Activated T-helper 9 cell treated with anti-CD3 and anti-CD28 coated beads, Interleukin-2, amount 50 U/mL, for 16 hours (primary cell): Measurements from ENCODE around the gene PRR22.
"Not testable (repeated sequence)": the region's sequence is repeated elsewhere in the genome, so short reads cannot be mapped to it uniquely, and the experiment has no call there.

Experiments used
- DNase-seq: peaks from one replicate; pipeline ENCODE4 v3.0.0-alpha.2; 2020; ENCODE audit warnings: low read depth

PRR22 gene

GRCh38 chr19:5790559-5791520, 6.3 kb upstream of the PRR22 start, which contains the start of gene DUS3L:
TSS of gene DUS3L (minus strand) at chr19:5791163. CDS start at chr19:5791141, 22 bp downstream.
- peak; percentile 91 for DNase-seq

DNA sequence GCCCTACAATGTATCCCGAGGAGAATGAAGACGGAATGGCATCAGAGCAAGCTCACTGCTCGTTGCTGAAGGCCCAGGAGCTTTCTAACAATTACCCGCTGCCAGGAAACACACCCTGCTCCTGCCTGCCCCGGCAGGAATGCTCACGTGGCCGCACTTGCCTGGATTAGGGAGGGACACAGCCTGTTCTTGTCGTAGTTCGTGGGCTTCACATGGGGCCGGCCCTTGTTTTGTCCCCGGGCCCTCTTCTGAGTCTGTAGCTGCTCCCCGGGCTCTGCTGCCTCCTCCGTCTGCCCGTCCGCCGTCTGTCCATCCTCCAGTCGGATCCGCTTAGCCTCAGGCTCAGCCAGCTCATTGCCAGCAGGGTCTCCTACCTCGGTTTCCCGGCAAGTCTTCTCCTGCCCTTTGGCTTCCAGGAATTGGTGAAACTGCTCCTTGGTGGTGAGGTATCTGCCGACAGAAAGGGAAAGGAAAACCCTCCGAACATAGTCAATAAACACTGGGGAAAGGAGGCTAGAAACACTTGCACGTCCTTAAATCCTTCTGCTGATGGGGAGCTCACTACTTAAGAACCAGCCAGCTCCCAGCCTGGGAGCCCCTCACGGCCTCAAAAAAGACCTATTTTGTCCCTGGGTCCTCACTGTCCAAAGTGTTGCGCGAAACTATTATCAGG, 5.5 kb upstream of the PRR22 start:
- DNase-seq: no peak

DNA sequence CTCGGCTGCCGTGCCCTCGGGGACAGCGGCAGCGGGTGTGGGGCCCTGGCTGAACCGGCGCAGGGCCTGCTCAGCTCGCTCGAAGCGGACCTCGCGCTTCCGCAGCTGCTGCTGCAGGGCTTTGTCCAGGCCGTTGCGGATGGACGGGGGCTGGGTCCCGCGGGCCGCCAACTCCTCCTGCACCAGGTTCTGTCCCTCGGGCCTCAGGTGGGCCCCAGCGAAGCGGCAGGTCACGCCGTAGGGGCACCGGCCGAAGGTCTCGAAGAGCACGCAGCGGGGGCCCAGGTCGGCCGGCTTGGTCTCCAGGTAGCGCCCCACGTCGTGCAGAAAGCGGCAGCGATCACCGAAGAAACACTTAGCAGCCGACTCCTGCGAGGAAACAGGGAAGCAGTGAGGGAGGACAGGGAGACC, 4.8 kb upstream of the PRR22 start:
- DNase-seq: no peak

- no peak for DNase-seq
Observed at GRCh38 chr19:5788422-5788821, 3.9 kb upstream of the PRR22 start.

DNA sequence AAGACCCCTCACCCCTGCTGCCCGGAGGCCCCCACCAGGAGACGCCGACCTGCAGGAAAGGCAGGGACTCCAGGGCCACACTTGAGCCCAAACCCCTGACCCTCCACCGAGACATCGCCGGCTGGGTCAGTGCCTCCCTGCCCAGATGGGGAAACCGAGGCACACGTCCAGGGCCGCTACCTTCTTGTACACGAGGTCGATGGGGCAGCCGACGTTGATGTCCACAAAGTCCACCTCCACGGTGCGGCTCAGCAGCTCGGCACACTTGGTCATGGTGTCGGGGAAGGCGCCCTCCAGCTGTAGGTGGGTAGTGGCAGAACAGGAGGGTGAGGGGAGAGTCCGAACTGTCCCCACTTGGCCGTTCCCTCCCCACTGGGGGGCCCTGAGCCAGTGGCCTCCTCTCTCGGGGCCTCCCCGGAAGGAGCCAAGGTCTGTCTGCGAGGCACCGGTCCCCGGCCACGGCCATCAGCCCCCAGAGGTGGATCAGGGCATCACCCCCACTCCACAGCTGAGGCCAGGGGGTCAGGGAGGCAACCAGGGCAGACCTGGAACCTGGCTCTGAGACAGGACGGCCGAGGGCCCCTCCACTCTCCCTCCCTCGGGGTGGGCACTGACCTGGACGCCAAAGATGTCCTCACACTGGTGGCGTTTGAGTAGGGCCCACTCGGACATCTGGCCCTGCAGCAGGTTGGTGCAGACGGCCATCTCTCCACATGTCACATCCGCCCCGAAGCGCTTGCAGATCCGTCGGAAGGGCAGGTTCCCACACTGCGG, 3.0 kb upstream of the PRR22 start:
- DNase-seq: no peak

DNA sequence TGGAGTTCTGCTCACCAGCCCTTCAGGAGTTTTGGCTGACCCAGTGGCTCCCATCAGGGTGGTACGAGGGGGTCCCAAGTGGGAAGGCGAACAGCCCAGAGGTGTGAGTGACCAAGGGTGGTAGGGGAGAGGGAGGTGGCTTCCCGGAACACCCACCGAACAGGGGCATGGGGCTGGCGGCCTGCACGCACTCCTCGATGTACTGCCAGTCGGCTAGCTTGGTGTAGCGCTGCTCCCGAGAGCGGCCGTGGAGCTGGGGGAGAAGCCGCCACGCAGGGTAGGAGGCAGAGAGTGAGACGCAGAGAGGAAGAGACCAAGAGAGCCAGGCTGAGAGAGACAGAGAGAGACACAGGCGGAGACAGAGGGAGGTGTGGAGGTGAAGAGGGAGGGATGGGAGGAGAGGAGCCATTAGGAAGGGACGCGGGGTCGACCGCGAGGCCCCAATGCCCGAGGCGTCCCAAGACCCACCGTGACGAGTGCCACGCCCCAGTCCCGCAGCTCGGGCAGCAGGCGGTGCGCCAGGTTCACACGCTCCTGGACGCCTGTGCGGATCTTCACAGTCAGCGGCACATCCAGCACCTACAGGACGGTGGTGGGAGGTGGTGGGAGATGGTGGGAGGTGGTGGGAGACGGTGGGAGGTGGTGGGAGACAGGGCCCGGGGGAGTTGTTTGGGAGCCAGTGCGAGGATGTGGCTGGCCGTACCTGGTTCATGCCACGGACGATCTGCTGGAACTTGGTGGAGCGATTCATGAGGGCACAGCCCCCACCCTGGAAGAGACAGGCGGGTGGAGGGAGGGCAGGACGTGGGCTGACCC, 2.3 kb upstream of the PRR22 start:
- no peak for DNase-seq

DNA sequence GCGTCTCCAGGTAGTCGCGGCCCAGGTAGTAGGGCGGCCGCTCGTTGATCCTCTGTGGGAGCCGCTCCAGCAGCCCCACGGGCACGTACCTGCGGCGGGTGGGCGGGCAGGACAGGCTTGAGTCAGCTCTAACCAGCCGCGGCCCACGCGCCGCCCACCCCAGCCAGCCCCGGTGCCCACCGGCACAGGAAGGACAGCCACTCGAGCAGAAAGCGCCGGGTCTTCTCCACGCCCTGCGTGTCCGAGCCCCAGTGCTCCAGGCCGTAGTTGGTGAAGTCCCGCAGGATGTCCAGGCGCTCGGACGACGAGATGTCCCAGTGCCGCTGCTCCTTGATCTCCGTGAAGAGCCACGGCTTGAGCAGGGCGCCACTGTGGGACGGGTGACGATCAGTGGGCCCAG, 877 bp upstream of the PRR22 start:
- DNase-seq: no peak

DNA sequence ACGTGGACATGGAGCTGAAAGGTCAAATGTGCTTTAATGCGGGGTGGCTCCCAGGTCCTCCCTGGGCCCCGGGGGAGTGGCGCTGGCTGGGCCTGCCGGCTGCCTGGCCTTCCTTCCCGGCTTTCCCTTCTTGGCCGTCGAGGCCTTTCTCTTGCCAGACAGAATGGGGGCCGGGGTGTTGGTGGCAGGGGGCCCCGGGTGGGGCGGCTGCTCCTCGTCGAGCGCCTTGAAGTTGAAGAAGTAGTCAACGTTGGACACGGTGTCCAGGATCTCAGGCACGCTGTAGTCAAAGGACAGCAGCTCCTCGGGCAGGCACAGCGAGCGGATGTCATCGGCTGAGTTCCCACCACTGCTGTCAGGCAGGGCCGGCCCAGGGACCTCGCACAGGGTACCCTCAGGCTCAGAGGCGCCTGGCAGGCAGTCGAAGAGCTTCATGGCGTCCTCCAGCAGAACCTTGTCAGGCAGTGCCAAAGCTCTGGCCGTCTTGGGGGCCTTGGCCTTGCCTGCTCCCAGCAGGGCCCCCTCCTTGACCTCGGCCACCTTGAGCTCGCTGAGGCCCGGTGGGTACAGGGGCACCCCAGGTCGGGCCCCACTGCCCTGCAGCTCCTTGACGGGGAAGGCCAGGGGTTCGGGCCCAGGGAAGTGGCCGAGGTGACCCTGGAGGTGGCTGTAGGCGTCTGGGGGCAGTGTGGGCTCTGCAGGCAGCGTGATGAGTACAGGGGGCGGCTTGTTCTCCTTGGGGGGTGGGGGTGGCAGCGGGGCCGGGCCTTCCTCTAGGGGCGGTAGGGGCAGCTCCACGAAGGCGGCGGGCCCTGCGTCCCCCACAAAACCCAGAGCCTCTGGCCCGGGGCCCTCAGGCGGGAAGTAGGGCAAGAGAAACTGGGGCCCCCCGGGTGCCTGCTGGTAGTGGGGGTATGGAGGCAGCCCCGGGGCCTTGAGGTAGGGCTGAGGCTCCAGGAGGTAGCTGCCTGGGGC, 1.3 kb downstream of the PRR22 start:
- no peak for DNase-seq

DNA sequence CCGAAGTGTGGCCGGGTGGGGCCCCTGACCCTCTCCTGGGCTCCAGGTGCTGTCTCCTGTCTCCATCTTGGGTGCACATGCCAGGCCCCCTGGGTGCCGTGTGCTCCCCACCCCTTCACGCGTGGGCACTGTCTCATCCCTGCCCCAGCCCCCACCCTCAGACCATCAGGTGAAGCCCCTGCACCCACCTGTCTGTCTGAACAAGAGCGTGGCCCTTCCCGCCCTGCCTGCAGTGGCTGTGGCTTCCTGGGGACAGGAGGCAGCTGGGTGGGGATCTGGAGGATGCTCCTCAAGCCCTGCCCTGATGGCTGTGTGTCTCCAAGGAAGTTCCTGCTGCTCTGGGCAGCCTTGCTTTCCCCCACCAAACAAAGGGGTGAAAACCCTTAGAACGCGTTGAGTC, 2.2 kb downstream of the PRR22 start:
- no peak for DNase-seq

DNA sequence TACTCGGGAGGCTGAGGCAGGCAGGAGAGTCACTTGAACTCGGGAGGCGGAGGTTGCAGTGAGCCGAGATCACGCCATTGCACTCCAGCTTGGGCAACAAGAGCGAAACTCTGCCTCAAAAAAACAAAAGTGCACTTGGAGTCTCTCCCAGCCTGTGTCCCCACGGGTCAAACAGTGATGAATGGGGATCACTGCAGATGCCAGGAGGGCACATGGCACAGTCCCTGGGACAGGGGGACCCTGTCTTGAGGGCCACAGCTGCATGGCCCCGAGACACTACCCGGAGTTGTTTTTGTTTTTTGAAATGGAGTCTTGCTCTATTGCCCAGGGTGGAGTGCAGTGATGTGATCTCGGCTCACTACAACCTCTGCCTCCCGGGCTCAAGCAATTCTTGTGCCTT, 3.6 kb downstream of the PRR22 start:
- not testable (repeated sequence) for DNase-seq

- no peak for DNase-seq
Observed at GRCh38 chr19:5778402-5778801, 6.1 kb downstream of the PRR22 start.

DNA sequence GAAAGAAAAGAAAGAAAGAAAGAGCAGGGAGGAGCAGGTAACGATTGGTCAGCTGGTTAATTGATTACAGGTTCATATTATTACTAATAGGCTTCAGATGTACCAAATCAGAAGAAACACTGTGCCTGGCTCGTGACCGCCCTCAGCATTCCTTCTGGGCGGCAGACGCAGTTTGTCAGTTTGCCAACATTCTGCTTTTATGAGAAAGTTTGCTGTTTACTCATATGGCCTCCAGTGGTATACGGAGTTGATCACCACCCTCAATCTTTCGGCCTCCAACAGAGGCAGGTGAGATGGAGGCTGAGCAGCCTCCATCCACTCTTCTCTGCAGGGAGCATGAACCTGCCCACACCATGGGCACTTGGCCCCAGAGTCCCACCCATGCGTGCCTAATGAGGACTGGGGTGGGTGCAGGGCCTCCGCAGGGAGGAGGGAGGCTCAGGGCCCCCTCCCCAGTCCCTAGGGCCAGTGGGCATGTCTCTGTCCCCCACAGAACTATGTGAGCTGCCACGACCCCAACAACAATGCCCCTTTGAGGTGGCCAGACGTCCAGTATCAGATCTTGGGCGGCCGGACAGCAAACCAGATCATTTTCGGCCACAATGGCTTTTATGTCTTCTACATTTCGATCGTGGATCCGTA, 8.8 kb downstream of the PRR22 start:
- DNase-seq: no peak

DNA sequence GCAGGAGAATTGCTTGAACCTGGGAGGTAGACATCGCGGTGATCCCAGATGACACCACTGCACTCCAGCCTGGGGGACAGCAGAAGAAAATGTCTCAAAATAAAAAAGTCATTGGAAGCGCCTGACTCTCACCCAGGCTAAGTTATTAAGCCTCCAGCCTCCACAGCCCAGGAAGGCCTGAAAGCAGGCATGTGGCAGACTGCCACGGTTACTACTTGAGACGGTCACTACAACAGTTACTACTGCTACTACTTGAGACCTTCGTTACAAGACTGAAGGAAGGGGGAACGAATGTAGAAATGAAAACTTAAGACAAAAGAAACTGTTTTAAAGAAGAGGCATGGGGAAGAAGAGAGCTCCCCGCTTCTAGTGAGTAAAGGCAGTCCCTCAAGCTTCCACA, 9.6 kb downstream of the PRR22 start:
- DNase-seq: no peak

- no peak for DNase-seq
Observed at GRCh38 chr19:5773276-5773675, 11.3 kb downstream of the PRR22 start.

DNA sequence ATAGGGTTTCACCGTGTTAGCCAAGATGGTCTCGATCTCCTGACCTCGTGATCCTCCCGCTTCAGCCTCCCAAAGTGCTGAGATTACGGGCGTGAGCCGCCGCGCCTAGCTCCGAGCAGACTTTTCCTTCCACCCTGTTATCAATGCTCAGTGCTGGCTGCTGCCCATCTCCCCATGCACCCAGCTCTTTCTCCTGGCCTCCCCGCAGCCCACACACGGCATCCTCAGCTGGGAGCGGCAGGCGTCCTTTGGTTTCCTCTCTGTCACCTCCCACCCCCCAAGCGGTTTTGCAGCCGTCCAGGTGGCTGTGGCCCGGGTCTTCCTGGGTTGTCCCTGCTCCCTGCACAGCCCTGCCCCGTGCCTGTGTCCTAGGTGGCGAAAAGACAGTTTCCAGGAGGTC, 12.1 kb downstream of the PRR22 start:
- DNase-seq: no peak

GRCh38 chr19:5767949-5768348, 16.6 kb downstream of the PRR22 start:
- no peak for DNase-seq

GRCh38 chr19:5765220-5765619, 19.3 kb downstream of the PRR22 start:
- DNase-seq: no peak

DNA sequence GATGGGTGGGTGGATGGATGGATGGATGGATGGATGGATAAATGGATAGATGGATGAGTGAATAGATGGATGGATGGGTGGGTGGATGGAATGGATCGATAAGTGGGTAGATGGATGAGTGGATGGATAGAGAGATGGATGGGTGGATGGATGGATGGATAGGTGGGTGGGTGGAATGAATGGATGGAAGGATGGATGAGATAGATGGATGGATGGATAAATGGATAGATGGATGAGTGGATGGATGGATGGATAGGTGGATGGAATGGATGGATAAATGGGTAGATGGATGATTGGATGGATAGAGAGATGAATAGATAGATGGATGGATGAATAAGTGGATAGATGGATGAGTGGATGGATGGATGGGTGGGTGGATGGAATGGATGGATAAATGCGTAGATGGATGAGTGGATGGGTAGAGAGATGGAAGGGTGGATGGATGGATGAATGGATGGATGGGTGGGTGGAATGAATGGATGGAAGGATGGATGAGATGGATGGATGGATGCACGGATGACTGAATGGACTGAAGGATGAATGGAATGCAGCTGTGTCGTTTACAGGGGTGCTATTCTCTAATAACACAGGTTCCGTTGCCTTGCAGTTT, 21.8 kb downstream of the PRR22 start:
- no peak for DNase-seq

DNA sequence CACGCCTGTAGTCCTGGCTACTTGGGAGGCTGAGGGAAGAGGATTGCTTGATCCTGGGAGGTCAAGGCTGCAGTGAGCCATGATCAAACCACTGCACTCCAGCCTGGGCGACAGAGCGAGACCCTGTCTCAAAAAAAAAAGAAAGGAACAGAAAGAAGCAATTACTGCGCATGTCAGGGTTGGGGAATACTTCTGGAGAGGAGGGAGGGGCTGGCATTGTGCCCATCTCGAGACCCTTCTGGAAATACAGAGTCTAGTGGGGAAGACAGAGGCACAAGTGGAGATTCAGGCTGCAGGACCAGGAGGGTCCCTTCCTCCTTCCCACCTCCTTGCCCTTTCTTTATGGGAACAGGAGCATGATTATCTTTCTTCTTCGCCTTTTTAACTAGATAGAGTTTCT, 30.8 kb downstream of the PRR22 start:
- no peak for DNase-seq

GRCh38 chr19:5751709-5752108, 32.8 kb downstream of the PRR22 start:
- DNase-seq: no peak
